H1 (cell line): ENCODE measurements around the gene FDPS.

ENCODE experiments used
- EP300 ChIP-seq, 2 experiments: IDR thresholded peaks; 1 replicate in 1 of 2; 2 replicates in 1 of 2; pipeline ENCODE4 v1.6.1; 2011 to 2012; ENCODE audit warnings: low read depth in 2 of 2, low read length in 2 of 2, mild to moderate bottlenecking in 2 of 2, borderline replicate concordance in 1 of 2, inconsistent platforms in 1 of 2, moderate library complexity in 1 of 2
- MAX ChIP-seq: IDR thresholded peaks from 2 replicates; pipeline ENCODE4 v1.6.1; 2012; ENCODE audit warnings: inconsistent platforms
- POLR2A ChIP-seq, 2 experiments: IDR thresholded peaks; 1 replicate in 1 of 2; 2 replicates in 1 of 2; pipeline ENCODE4 v1.6.1; 2011; ENCODE audit warnings: low read depth in 2 of 2, low read length in 2 of 2, mild to moderate bottlenecking in 2 of 2; ENCODE audit errors: control extremely low read depth in 1 of 2
- RBBP5 ChIP-seq: IDR thresholded peaks from 2 replicates; pipeline ENCODE4 v1.7.1; 2012; ENCODE audit warnings: low read depth, mild to moderate bottlenecking, inconsistent platforms, low read length, moderate library complexity, borderline replicate concordance
- RFX5 ChIP-seq: IDR thresholded peaks from 2 replicates; pipeline ENCODE4 v1.6.1; 2011; ENCODE audit warnings: low read depth, low read length, improper control_type of control experiment, borderline replicate concordance
- RNF2 ChIP-seq: fragments of 200-900, 300-1000 bp; sonication (generic); IDR thresholded peaks from 2 replicates; pipeline ENCODE4 v1.7.1; 2016; ENCODE audit warnings: borderline replicate concordance, low read depth, mild to moderate bottlenecking, antibody characterized with exemption, low read length; ENCODE audit not compliant: poor library complexity, severe bottlenecking; ENCODE audit errors: missing control alignments
- SUZ12 ChIP-seq: fragments of 200-600 bp; sonication (generic); IDR thresholded peaks from 2 replicates; pipeline ENCODE4 v1.6.1; 2012; ENCODE audit warnings: mild to moderate bottlenecking, inconsistent platforms, low read length, moderate library complexity, mixed read lengths
- YY1 ChIP-seq: IDR thresholded peaks from 2 replicates; pipeline ENCODE4 v1.6.1; 2011; ENCODE audit warnings: low read depth, mild to moderate bottlenecking, low read length

- TF ChIP-seq POLR2A (IDR thresholded peaks at IDR 0.05; ENCODE audit: control extremely low read depth in 1 of 2, low read depth in 2 of 2, low read length in 2 of 2) (no peak), RFX5 (no peak), MAX (no peak), RBBP5 (no peak), RNF2 (no peak), SUZ12 (no peak), EP300 (IDR thresholded peaks at IDR 0.05; ENCODE audit: borderline replicate concordance in 1 of 2, low read depth in 2 of 2, low read length in 2 of 2) (no peak), YY1 (no peak)
These were observed 47.2 kb upstream of the FDPS start for GRCh38 chr1:155261493-155261851.
